ENCODE results near the gene UBE2H. TPM values are rescaled to one million over a fixed set of nuclear protein-coding genes. Genes with fewer than 3 reads are reported as not detected.

UBE2H gene
- total and polyA plus RNA-seq, 10 of the 15 experiments (the other 5 are each of a cell fraction or from before 2014, with no cell fraction given) = 15.6 to 75.5 (median 32.8) TPM

- Histone ChIP-seq H3K4me2 (ENCODE audit: control insufficient read depth, insufficient read depth) (no peak overlapping the region), H3K4me3 (no peak overlapping the region), H3K27me3 (replicated peaks in 1 of 2; ENCODE audit: control insufficient read depth in 2 of 2, insufficient read depth in 2 of 2, low read length in 1 of 2) (no peaks in the 10 kb centered on the region), H3K27ac (ENCODE audit: control insufficient read depth, insufficient read depth) (no peak overlapping the region), H2AFZ (ENCODE audit: control insufficient read depth, low read depth, low read length) (no peak overlapping the region), H3K9ac (ENCODE audit: control insufficient read depth, insufficient read depth, low read length) (no peak overlapping the region), H4K20me1 (ENCODE audit: control insufficient read depth, insufficient read depth) (no peaks in the 10 kb centered on the region), H3K36me3 (ENCODE audit: control insufficient read depth in 2 of 2, insufficient read depth in 2 of 2, low read length in 1 of 2) (peaks cover 0 to 3% of the 10 kb centered on the region in 2 experiments; a peak in 3 of 4 replicates), H3K9me3 (replicated peaks; ENCODE audit: control insufficient read depth, insufficient read depth, low read length) (no peaks in the 10 kb centered on the region), H3K79me2 (ENCODE audit: control insufficient read depth, insufficient read depth, low read length) (peaks cover 9% of the 10 kb centered on the region), H3K4me1 (ENCODE audit: control insufficient read depth, insufficient read depth, low read length) (peaks cover 30% of the 10 kb centered on the region)
- in situ Hi-C loops (cut with MboI) (no loop called here), intact Hi-C loops (cut with micrococcal nuclease; ENCODE audit: unreplicated experiment) (no loop called here)
- ChIA-PET RAD21 (ENCODE audit: unreplicated experiment) (interaction anchor here (1.8 kb wide), 1 partner anchor 153 kb away, joined by 8 read pairs; no protein-coding TSS in a partner anchor), SMC1A (ENCODE audit: uncharacterized antibody, unreplicated experiment) (no interaction called here), POLR2A (no interaction called here), CTCF (interaction anchor here (1.1 to 1.2 kb wide), 2 partner anchors 14 to 28 kb away, joined by 3 read pairs; no protein-coding TSS in a partner anchor)
- BruUV-seq (replicated peaks) = no TSS peak
- WGBS (ENCODE audit: insufficient coverage, insufficient replicate concordance, low lambda C conversion rate, missing lambda C conversion rate) = 95% methylated on average over 1 of the region's 1 CpG
- FAIRE-seq (peak; percentile 35), ATAC-seq (no peak), DNase-seq (ENCODE audit: low read depth, low spot score) (no peak)
- TF ChIP-seq SUZ12 (IDR thresholded peaks at IDR 0.05; ENCODE audit: unreplicated experiment) = no peak
- TF ChIP-seq ZBTB4 (CRISPR knock-in tag; IDR thresholded peaks at IDR 0.05) = no peak
- TF ChIP-seq MTA2 (IDR thresholded peaks at IDR 0.05; ENCODE audit: low read depth) = no peak
- TF ChIP-seq ASH2L (IDR thresholded peaks at IDR 0.05; ENCODE audit: borderline replicate concordance, low read depth) = no peak
- TF ChIP-seq BCL3 (IDR thresholded peaks at IDR 0.05; ENCODE audit: borderline replicate concordance, insufficient read depth, low read depth, low read length, poor library complexity, severe bottlenecking) = no peak
- TF ChIP-seq RFX5 (IDR thresholded peaks at IDR 0.05; ENCODE audit: low read depth, low read length) = no peak
- TF ChIP-seq HCFC1 (IDR thresholded peaks at IDR 0.05; ENCODE audit: low read length) = no peak
- TF ChIP-seq CREB1 (IDR thresholded peaks at IDR 0.05; ENCODE audit: low read depth) = no peak
- no peak for TF ChIP-seq KDM1A (IDR thresholded peaks at IDR 0.05; ENCODE audit: borderline replicate concordance)
- no peak for TF ChIP-seq BHLHE40 (IDR thresholded peaks at IDR 0.05; ENCODE audit: borderline replicate concordance in 1 of 2, low read depth in 2 of 2, low read length in 1 of 2)
- TF ChIP-seq ZNF207 (IDR thresholded peaks at IDR 0.05; ENCODE audit: borderline replicate concordance) = no peak
- TF ChIP-seq ZNF592 (IDR thresholded peaks at IDR 0.05) = no peak
- TF ChIP-seq TCF12 (IDR thresholded peaks at IDR 0.05; ENCODE audit: low read depth, low read length) = no peak
Measured at GRCh38 chr7:129857313-129857712, 95.4 kb downstream of the UBE2H start.

Data from GM12878 (cell line).